GM18511 (cell line): ENCODE results near the gene DHRS9.
"Not testable (repeated sequence)": the region's sequence is repeated elsewhere in the genome, so short reads cannot be mapped to it uniquely, and the experiment has no call there.

Experiments
- ATAC-seq: cut with Tn5 transposase; IDR thresholded peaks from one replicate; pipeline ENCODE4 v1.9.1; 2021; ENCODE audit warnings: mild to moderate bottlenecking, moderate library complexity; ENCODE audit not compliant: unreplicated experiment

DHRS9 gene

GRCh38 chr2:169069341-169069740 lies at the start of gene DHRS9:
Gene DHRS9, plus strand, starts transcription at chr2:169069563. Its CDS starts 12,019 bp downstream, at chr2:169081582.
- no peak for ATAC-seq

DNA sequence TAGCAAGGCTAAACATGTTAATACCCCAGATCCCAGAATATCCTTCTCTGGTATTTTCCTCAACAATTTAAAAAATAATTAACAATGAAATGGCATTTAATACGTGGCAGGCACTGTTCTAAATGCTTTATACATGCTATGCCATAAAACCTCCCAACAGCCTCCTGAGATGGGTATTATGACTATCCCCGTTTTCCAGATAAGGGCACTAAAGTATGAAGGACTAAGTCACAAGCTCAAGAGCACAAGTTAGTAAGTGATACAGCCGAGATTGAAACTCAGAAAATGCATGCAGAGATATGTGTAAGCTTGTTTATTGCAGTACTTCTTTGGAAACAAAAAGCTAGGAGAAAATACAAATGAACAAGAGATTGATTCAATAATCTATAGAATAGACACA lies 46.2 kb upstream of the DHRS9 start:
- no peak for ATAC-seq

GRCh38 chr2:169026056-169026455 lies 43.3 kb upstream of the DHRS9 start:
- ATAC-seq: no peak

DNA sequence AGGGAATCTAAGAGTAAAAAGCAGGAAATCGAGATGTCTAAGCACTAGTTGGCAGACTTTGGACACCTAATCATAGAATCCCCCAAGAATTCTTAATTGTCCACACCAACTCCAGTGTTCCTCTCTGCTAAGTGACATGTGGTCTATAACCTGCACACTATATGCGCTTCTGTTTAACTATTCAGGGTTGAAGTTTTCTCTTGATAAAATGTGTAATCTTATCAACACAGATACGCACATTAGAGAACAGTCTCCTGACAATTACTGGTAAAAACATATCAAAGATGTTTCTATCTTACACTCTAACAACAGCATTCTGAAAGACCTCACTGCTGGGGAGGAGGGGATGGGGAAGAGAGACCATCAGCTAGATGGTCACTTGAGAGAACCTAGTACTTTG lies 42.1 kb upstream of the DHRS9 start:
- ATAC-seq: no peak

DNA sequence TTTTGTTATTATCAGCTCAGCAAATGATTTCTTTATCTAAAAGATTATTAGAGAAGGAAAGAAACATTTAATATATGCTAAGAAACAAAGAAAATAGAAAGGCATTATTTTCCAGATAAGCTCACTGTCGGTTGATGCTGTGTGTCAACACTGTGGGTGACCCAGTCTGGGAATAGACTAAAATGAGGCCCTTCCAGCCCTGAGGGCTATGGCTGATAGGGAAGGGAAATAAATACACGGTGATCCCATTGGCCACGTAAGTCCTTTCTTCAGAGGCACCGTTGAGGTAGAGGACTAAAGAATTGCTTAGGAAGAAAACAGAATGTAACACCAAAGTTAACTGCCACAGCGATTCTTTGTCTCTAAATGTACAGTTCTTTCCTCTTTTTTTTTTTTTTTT lies 40.0 kb upstream of the DHRS9 start:
- no peak for ATAC-seq

GRCh38 chr2:169031202-169031601 lies 38.2 kb upstream of the DHRS9 start, which contains the start of gene ABCB11:
Gene ABCB11, minus strand, starts transcription at chr2:169031324. Its CDS starts 13,199 bp downstream, at chr2:169018125.
- ATAC-seq: no peak

GRCh38 chr2:169034256-169034655 lies 35.1 kb upstream of the DHRS9 start:
- ATAC-seq: no peak

DNA sequence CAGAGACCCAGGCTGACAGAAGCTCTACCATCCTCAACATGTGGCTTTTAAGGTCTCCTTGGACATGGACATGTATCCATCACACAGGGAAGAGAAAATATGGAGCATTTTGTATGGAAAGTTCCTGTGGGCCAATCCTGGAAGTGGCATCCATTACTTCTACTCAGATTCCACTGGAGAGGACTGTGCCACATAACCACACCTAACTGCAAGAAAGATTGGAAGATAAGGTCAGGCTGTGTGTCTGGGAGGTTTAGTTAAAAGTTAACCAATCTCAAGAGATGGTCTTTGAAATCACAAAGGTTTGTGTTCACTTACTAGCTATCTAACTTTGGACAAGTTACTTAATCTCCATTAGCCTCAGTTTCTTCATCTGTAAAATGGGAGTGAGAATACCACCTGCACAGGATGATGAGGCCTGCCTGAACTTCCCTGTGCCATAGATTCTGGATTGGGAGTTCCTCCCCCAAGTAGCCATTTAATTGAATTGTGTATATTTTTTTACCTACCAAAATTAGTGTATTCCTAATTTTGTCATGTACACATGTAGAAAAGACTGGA lies 34.3 kb upstream of the DHRS9 start:
- no peak for ATAC-seq

DNA sequence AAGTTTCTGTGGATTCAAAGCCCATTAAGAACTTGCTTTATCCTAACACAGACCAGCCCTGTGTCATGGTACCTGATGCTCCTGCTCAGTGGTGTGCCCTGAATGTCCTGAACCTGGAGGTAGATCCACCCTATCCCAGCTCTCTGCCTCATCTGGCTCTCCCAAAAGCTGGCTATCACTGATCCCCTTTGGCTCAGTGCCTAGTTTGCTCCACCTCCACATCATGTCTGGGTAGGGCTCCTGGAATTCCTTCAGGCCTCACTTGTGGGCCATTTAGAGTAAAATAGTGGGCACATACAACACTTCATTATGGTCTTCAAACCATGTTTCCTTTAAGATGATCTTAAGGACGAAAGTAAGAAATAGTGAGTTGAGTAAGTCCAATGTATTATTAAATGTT lies 33.5 kb upstream of the DHRS9 start:
- ATAC-seq: no peak

- ATAC-seq: peak; percentile 64
Measured at GRCh38 chr2:169036736-169037440, 32.5 kb upstream of the DHRS9 start.

DNA sequence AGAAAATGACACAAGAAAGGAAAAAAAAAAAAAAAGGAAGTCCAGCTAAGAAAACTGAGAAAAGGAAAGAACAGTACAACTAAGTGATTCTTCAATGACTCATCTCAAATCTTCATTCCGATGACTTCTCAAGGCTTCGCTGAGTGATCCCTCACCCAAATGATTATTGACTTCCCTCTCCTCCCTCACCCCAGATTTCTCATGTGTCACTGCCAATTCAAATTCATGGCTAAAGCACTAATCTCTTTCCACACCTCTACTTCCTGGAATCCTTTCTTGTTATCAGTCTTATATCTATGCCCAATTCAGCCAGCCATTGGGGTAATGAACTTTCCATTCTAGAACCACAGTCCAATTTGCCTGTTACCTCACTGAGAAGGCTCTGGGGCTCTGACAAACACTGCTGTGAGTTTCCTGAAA lies 31.0 kb upstream of the DHRS9 start:
- ATAC-seq: peak; percentile 77

GRCh38 chr2:169039702-169040101 lies 29.7 kb upstream of the DHRS9 start:
- ATAC-seq: peak; percentile 33

DNA sequence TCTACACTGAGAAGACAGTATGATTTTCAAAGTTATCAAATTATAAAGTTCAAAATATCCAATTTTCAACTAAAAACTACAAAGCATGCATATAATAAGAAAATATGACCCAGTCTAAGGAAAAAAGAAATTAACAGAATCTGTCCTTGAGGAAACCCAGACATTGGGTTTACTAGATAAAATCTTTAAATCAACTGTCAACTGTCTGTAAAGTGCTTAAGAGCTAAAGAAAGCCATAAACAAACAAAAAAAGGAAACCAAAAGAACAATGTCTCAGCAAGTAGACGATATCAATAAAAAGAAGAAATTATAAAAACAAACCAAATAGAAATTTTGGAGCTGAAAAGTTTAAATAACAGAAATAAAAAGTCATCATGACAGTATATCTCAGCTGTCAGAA lies 27.8 kb upstream of the DHRS9 start:
- no peak for ATAC-seq

DNA sequence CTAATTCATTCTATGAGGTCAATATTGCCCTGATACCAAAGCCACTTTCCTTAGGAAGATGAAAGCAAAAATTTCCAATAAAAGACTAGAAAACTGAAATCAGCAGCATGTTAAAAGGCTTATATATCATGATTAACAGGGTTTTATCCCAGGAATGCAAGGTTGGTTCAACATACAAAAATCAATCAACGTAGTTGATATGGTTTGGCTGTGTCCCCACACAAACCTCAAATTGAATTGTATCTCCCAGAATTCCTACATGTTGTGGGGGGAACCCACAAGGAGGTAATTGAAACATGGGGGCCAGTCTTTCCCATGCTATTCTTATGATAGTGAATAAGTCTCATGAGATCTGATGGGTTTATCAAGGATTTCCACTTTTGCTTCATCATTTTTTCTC lies 26.5 kb upstream of the DHRS9 start:
- ATAC-seq: no peak

DNA sequence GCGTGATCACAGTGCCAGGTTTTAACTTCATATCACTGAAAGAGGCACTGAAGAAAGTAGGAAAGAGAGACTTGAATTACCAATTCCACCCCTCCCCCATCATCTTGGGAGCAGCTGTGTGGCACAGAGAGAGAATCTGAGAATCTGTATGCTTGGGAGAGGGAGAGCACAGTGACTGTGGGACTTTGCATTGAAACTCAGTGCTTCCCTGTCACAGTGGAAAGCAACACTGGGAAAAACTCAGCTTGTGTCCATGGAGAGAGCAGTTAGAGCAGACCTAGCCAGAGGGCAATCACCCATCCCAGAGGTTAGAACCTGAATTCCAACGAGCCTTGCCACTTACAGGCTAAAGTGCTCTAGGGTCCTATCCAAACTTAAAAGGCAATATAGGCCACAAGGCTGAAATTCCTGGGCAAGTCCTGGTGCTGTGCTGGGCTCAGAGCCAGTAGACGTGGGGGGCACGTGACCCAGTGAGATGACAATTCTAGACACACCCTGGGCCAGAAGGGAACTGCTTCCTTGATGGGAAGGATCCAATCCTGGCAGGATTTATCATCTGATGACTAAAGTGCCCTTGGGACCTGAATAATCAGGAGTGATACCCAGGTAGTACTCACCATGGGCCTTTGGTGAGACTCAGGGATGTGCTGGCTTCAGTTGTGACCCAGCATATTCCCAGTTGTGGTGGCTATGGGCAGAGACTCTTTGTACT lies 22.8 kb upstream of the DHRS9 start:
- no peak for ATAC-seq

DNA sequence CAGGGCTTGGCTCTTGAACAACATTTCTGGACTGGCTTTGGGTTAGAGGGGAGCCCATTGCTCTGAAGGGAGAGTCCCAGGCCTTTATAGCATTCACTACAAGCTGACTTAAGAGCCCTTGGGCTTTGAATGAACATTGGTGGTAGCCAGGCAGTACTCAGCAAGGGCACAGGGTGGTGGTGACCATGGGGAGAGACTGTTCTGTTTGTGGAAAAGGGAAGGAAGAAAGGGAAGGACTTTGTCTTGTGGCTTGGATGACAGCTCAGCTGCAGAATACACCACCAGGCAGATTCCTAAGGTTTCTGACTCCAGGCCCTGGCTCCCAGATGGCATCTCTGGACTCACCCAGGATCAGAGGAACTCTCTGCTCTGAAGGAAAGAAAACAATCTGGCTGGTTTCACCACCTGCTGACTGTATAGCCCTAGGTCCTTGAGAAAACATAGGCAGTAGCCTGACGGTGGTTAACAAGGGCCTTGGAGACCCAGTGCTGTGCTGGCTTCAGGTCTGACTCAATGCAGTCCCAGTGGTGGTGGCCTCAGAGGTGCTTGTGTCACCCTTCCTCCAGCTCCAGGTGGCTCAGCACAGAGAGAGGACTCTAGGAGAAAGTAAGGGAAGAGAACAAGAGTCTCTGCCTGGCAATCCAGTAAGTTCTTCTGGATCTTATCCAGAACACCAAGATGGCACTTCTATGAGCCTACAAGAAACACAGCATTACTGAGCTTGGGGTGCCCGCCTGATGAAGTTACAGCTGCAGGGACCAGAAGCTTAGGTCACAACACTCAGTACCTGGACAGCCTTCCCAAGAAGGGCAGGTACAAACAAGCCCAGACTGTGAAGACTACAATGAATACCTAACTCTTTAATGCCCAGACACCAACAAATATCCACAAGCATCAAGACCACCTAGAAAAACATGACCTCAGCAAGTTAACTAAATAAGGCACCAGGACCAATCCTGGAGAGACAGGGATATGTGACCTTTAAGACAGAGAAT lies 21.8 kb upstream of the DHRS9 start:
- no peak for ATAC-seq

DNA sequence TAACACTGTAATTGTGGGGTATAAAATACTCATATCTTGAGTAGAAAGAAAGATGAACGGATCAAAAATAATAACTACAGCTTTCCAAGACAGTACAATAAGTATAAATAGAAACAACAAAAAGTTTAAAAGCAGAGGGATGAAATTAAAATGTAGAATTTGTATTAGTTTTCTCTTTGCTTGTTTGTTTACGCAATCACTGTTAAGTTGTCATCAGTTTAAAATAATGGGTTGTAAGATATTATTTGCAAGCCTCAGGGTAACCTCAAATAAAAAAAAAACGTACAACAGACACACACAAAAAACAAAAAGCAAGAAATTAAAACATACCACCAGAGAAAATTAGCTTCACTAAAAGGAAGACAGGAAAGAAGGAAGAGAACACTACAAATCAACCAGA lies 20.2 kb upstream of the DHRS9 start:
- ATAC-seq: no peak

- ATAC-seq: no peak
Measured at GRCh38 chr2:169050476-169051240, 18.7 kb upstream of the DHRS9 start.

GRCh38 chr2:169054575-169054974 lies 14.8 kb upstream of the DHRS9 start:
- not testable (repeated sequence) for ATAC-seq

GRCh38 chr2:169064199-169064598 lies 5.2 kb upstream of the DHRS9 start:
- not testable (repeated sequence) for ATAC-seq
